Keratinocyte (primary cell): Measurements from ENCODE around the gene TNIK. TPM values are rescaled to one million over a fixed set of nuclear protein-coding genes. Genes with fewer than 3 reads are reported as not detected.

Experiments
- DNase-seq: peaks from one replicate; pipeline ENCODE4 v3.0.0-alpha.2; 2011; ENCODE audit warnings: low read depth, missing footprints, low spot score
- FAIRE-seq: peaks from 2 replicates; lab custom pipeline; 2011; peaks lifted over from hg19 to GRCh38; lab: Jason Lieb, UNC
- H2AFZ ChIP-seq: 2 replicates; pipeline ENCODE4 v1.6.0; 2012; ENCODE audit warnings: low read length, control low read depth, inconsistent platforms; ENCODE audit not compliant: control insufficient read depth
- H3K27ac ChIP-seq: 2 replicates; pipeline ENCODE4 v1.5.1; 2011; ENCODE audit warnings: low read length; ENCODE audit not compliant: control insufficient read depth, insufficient read depth
- H3K27me3 ChIP-seq: 3 replicates; pipeline ENCODE4 v1.6.0; 2011; ENCODE audit warnings: low read length; ENCODE audit not compliant: control insufficient read depth, insufficient read depth; ENCODE audit errors: extremely low read depth
- H3K36me3 ChIP-seq, 2 experiments: 2 replicates in 1 of 2; 3 replicates in 1 of 2; pipeline ENCODE4 v1.5.1; 2011; ENCODE audit warnings: low read length in 2 of 2, mild to moderate bottlenecking in 1 of 2; ENCODE audit not compliant: control insufficient read depth in 2 of 2, insufficient read depth in 2 of 2; ENCODE audit errors: extremely low read depth in 1 of 2
- H3K4me1 ChIP-seq: 3 replicates; pipeline ENCODE4 v1.5.1; 2011; ENCODE audit warnings: low read length; ENCODE audit not compliant: control insufficient read depth, insufficient read depth; ENCODE audit errors: extremely low read depth
- H3K4me2 ChIP-seq: 3 replicates; pipeline ENCODE4 v1.6.0; 2011; ENCODE audit warnings: low read depth, low read length; ENCODE audit not compliant: control insufficient read depth, insufficient read depth; ENCODE audit errors: extremely low read depth
- H3K4me3 ChIP-seq, 3 experiments: fragments of 200-600 bp in 1 of 3; sonication (generic) in 1 of 3; 2 replicates in 2 of 3; 3 replicates in 1 of 3; pipeline ENCODE4 v1.5.1; 2011 to 2016; ENCODE audit warnings: low read length in 3 of 3, mild to moderate bottlenecking in 3 of 3, control low read depth in 2 of 3, inconsistent platforms in 1 of 3, low read depth in 1 of 3, mixed read lengths in 1 of 3, mixed run types in 1 of 3, moderate library complexity in 1 of 3; ENCODE audit not compliant: control insufficient read depth in 2 of 3, insufficient read depth in 2 of 3; ENCODE audit errors: extremely low read depth in 1 of 3
- H3K79me2 ChIP-seq: 2 replicates; pipeline ENCODE4 v1.6.0; 2012; ENCODE audit warnings: low read length; ENCODE audit not compliant: control insufficient read depth, insufficient read depth
- H3K9ac ChIP-seq: 3 replicates; pipeline ENCODE4 v1.6.0; 2011; ENCODE audit warnings: low read length; ENCODE audit not compliant: control insufficient read depth, insufficient read depth; ENCODE audit errors: extremely low read depth
- H3K9me1 ChIP-seq: 3 replicates; pipeline ENCODE4 v1.6.0; 2011; ENCODE audit warnings: low read length; ENCODE audit not compliant: control insufficient read depth, insufficient read depth; ENCODE audit errors: extremely low read depth
- H3K9me3 ChIP-seq: 2 replicates; pipeline ENCODE4 v1.5.1; 2012; ENCODE audit warnings: low read depth, low read length; ENCODE audit not compliant: control insufficient read depth
- H4K20me1 ChIP-seq: 3 replicates; pipeline ENCODE4 v1.6.0; 2011; ENCODE audit warnings: low read length; ENCODE audit not compliant: control insufficient read depth, insufficient read depth; ENCODE audit errors: extremely low read depth
- CTCF ChIP-seq, 3 experiments: IDR thresholded peaks in 1 of 3; conservative IDR thresholded peaks in 1 of 3; optimal IDR thresholded peaks in 1 of 3; 2 replicates in 2 of 3; 3 replicates in 1 of 3; pipeline versions ENCODE3 to v1.5.1; 2011; ENCODE audit warnings: low read length in 3 of 3, mild to moderate bottlenecking in 3 of 3, moderate library complexity in 2 of 3, control low read depth in 1 of 3, inconsistent platforms in 1 of 3; ENCODE audit not compliant: insufficient read depth in 2 of 3; ENCODE audit errors: extremely low read depth in 1 of 3
- EZH2 ChIP-seq: IDR thresholded peaks from one replicate; pipeline ENCODE4 v1.6.1; 2012; ENCODE audit warnings: inconsistent platforms, mild to moderate bottlenecking, low read length, moderate library complexity
- dilution Hi-C: fragments of 300-500 bp; cut with MboI; formaldehyde crosslinking; loops from one replicate; pipeline ENCODE4 v1.7.0; 2020; ENCODE audit warnings: low sequenced_read_pairs; ENCODE audit not compliant: extremely low pct_ligation_motif_present
- polyA plus RNA-seq, 5 experiments: library from polyadenylated mRNA; depleted of rRNA in 3 of 5; stranded (reverse) in 3 of 5; stranded (forward) in 1 of 5; unstranded in 1 of 5; fragments of >200 nt; gene quantifications; 1 replicate in 1 of 5; 2 replicates in 3 of 5; 3 replicates in 1 of 5; pipeline versions ENCODE4 v1.2.1 to v1.2.3, GENCODE V29; 2011 to 2012; ENCODE audit warnings: missing spikeins in 2 of 5, low read depth in 1 of 5, low replicate concordance in 1 of 5

Gene TNIK
- polyA plus RNA-seq, 1 donor (not counting 4 experiments of a cell fraction or from before 2014, with no cell fraction given) = 4.4 TPM

- dilution Hi-C loops = no loop called here
- Histone ChIP-seq H3K4me1 (no peaks in the 10 kb centered on the region), H3K27ac (no peak overlapping the region), H3K27me3 (no peaks in the 10 kb centered on the region), H3K9me3 (no peaks in the 10 kb centered on the region), H4K20me1 (no peaks in the 10 kb centered on the region), H3K4me3 (no peak overlapping the region), H3K4me2 (no peak overlapping the region), H3K36me3 (no peaks in the 10 kb centered on the region), H3K79me2 (no peaks in the 10 kb centered on the region), H3K9me1 (no peaks in the 10 kb centered on the region), H3K9ac (no peak overlapping the region), H2AFZ (no peak overlapping the region)
- FAIRE-seq (no peak), DNase-seq (no peak)
- TF ChIP-seq EZH2 (no peak), CTCF (optimal IDR thresholded peaks at IDR 0.05 in 1 of 3, IDR thresholded peaks at IDR 0.05 in 1 of 3, conservative IDR thresholded peaks at IDR 0.05 in 1 of 3; ENCODE audit: extremely low read depth in 1 of 3, insufficient read depth in 2 of 3, low read length in 3 of 3) (no peak)
Measured at GRCh38 chr3:171317171-171317570, 143.0 kb downstream of the TNIK start.

GRCh38 chr3:171315919-171316318 is 144.3 kb downstream of the TNIK start:
- no peaks in the 10 kb centered on the region for H3K9me1 ChIP-seq
- dilution Hi-C loops = no loop called here
- H3K9me3 ChIP-seq = no peaks in the 10 kb centered on the region
- no peak overlapping the region for H2AFZ ChIP-seq
- TF ChIP-seq EZH2 (no peak), CTCF (optimal IDR thresholded peaks at IDR 0.05 in 1 of 3, IDR thresholded peaks at IDR 0.05 in 1 of 3, conservative IDR thresholded peaks at IDR 0.05 in 1 of 3; ENCODE audit: extremely low read depth in 1 of 3, insufficient read depth in 2 of 3, low read length in 3 of 3) (no peak)
- H3K36me3 ChIP-seq = no peaks in the 10 kb centered on the region
- H3K9ac ChIP-seq = no peak overlapping the region
- no peaks in the 10 kb centered on the region for H4K20me1 ChIP-seq
- no peaks in the 10 kb centered on the region for H3K27me3 ChIP-seq
- H3K4me3 ChIP-seq = no peak overlapping the region
- FAIRE-seq = no peak
- H3K4me1 ChIP-seq = no peaks in the 10 kb centered on the region
- DNase-seq = no peak
- no peaks in the 10 kb centered on the region for H3K79me2 ChIP-seq
- no peak overlapping the region for H3K4me2 ChIP-seq
- no peak overlapping the region for H3K27ac ChIP-seq
